ENCODE measurements around the gene IDH2. TPM values are rescaled to one million over a fixed set of nuclear protein-coding genes. Genes with fewer than 3 reads are reported as not detected.
"Not testable (repeated sequence)": the region's sequence is repeated elsewhere in the genome, so short reads cannot be mapped to it uniquely, and the experiment has no call there.

IDH2 gene
- total RNA-seq, 4 donors from 2014 or later = 60.7 to 155 (median 103) TPM

DNA sequence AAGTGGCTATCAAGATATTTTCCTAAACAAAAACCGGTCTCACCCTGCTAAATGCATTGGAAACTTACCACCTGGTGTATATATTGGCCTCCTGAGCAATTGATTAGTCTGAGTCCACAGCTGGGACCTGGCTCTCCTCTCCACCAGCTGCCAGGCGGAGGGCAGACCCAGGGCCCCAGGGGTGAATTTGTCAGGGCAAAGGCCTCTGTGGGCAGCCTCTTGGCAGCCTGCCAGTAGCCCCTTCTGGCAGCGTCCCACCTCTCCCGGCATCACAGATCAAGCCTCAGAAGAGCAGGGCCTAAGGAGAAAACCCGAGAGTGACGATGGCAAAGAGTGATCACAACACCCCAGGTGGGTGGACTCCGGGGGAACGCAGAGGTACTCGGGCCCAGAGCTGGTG, 43.0 kb upstream of the IDH2 start:
- Histone ChIP-seq H3K4me3 (no peak overlapping the region), H3K9me3 (no peaks in the 10 kb centered on the region), H3K27ac (no peak overlapping the region), H3K36me3 (no peaks in the 10 kb centered on the region), H3K4me1 (peaks cover 0 to 9% (median 4%) of the 10 kb centered on the region in 3 donors), H3K27me3 (no peaks in the 10 kb centered on the region)
- TF ChIP-seq POLR2A (IDR thresholded peaks at IDR 0.05) = no peak
- TF ChIP-seq, protein P1, sequence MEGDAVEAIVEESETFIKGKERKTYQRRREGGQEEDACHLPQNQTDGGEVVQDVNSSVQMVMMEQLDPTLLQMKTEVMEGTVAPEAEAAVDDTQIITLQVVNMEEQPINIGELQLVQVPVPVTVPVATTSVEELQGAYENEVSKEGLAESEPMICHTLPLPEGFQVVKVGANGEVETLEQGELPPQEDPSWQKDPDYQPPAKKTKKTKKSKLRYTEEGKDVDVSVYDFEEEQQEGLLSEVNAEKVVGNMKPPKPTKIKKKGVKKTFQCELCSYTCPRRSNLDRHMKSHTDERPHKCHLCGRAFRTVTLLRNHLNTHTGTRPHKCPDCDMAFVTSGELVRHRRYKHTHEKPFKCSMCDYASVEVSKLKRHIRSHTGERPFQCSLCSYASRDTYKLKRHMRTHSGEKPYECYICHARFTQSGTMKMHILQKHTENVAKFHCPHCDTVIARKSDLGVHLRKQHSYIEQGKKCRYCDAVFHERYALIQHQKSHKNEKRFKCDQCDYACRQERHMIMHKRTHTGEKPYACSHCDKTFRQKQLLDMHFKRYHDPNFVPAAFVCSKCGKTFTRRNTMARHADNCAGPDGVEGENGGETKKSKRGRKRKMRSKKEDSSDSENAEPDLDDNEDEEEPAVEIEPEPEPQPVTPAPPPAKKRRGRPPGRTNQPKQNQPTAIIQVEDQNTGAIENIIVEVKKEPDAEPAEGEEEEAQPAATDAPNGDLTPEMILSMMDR (IDR thresholded peaks at IDR 0.05) = no peak
- intact Hi-C loops (cut with DNase I) = no loop called here
- DNase-seq = no peak
- WGBS, 2 donors = 59 to 78% methylated on average over 6 of the region's 9 CpGs

DNA sequence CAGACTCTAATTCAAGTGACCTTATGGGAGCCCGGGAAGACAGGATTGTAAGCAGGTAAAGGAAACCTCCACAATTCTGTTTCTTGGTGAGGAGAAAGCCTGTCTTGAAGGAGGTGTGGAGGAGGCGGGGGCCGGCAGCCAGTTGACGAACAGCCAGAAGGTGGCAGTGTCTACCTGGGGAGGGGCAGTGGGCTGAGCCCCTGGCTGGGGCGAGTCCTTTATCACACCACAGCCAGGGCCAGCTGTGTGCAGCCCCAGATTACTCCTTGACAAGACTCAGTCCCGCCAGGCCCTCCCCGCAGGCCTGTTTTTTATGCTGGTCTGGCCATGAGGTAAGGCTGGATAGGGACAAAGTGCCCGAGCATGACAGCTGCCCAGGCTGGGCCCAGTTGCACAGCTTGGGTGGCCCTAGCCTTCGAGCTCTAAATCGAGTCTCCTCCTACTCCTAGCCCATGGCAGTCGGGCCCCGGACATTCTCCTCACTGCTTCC, 40.9 kb upstream of the IDH2 start:
- DNase-seq = no peak
- no peaks in the 10 kb centered on the region for H3K9me3 ChIP-seq
- no peak overlapping the region for H3K27ac ChIP-seq
- H3K36me3 ChIP-seq = no peaks in the 10 kb centered on the region
- H3K27me3 ChIP-seq = no peaks in the 10 kb centered on the region
- intact Hi-C loops (cut with DNase I) = no loop called here
- 23 to 35% methylated on average over 8 to 11 of the region's 12 CpGs for WGBS, 2 donors
- H3K4me1 ChIP-seq = peaks cover 0 to 9% (median 0%) of the 10 kb centered on the region in 3 donors
- TF ChIP-seq POLR2A (IDR thresholded peaks at IDR 0.05) = no peak
- TF ChIP-seq, protein P1 (IDR thresholded peaks at IDR 0.05) = peak; percentile 11 to 88 (median 74)
- H3K4me3 ChIP-seq = no peak overlapping the region

GRCh38 chr15:90142216-90143165, 40.2 kb upstream of the IDH2 start:
- no peak for DNase-seq
- no peaks in the 10 kb centered on the region for H3K36me3 ChIP-seq
- H3K9me3 ChIP-seq = no peaks in the 10 kb centered on the region
- H3K27me3 ChIP-seq = no peaks in the 10 kb centered on the region
- WGBS, 2 donors = 68 to 74% methylated on average over 21 of the region's 21 CpGs
- no peak overlapping the region for H3K4me3 ChIP-seq
- H3K4me1 ChIP-seq = peaks cover 0 to 9% (median 0%) of the 10 kb centered on the region in 3 donors
- intact Hi-C loops (cut with DNase I) = no loop called here
- TF ChIP-seq, protein P1 (IDR thresholded peaks at IDR 0.05) = no peak
- TF ChIP-seq POLR2A (IDR thresholded peaks at IDR 0.05) = no peak
- no peak overlapping the region for H3K27ac ChIP-seq

DNA sequence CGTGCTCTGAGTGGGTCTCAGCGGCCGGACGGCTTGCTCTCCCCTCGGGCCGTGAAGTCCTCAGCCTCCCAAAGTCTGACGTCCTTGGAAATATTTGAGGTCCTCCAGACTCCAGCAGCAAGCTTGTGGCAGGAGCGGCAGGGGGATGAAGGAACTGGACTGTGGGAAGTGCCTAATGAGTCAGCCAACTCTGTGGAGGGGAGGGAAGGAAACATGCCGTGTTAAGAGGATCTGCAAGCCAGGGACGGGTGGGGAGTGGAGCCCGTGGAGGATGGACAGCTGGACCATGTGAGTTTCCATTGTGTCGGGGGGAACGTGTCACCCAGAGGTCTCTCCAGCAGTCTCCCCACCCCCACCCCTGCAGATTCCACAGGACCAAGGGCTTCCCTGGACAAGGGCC, 39.4 kb upstream of the IDH2 start:
- no peaks in the 10 kb centered on the region for H3K36me3 ChIP-seq
- H3K4me3 ChIP-seq = no peak overlapping the region
- intact Hi-C loops (cut with DNase I) = no loop called here
- no peak overlapping the region for H3K27ac ChIP-seq
- 73 to 82% methylated on average over 10 to 11 of the region's 13 CpGs for WGBS, 2 donors
- no peak for DNase-seq
- no peaks in the 10 kb centered on the region for H3K27me3 ChIP-seq
- no peaks in the 10 kb centered on the region for H3K9me3 ChIP-seq
- TF ChIP-seq, protein P1 (IDR thresholded peaks at IDR 0.05) = no peak
- TF ChIP-seq POLR2A (IDR thresholded peaks at IDR 0.05) = no peak
- peaks cover 0 to 9% (median 0%) of the 10 kb centered on the region in 3 donors for H3K4me1 ChIP-seq

- H3K36me3 ChIP-seq; H3K4me3 ChIP-seq; H3K9me3 ChIP-seq; intact Hi-C loops (cut with DNase I); H3K4me1 ChIP-seq; H3K27me3 ChIP-seq; DNase-seq; H3K27ac ChIP-seq: not testable (repeated sequence)
- WGBS, 2 donors = 68 to 69% methylated on average over 8 of the region's 8 CpGs
These were observed 37.3 kb upstream of the IDH2 start for GRCh38 chr15:90139549-90139948.

Measured in esophagus squamous epithelium (tissue), 5 donors.